ENCODE data around the gene IQCE.
"Not testable (repeated sequence)": the region's sequence is repeated elsewhere in the genome, so short reads cannot be mapped to it uniquely, and the experiment has no call there.

IQCE gene

DNA sequence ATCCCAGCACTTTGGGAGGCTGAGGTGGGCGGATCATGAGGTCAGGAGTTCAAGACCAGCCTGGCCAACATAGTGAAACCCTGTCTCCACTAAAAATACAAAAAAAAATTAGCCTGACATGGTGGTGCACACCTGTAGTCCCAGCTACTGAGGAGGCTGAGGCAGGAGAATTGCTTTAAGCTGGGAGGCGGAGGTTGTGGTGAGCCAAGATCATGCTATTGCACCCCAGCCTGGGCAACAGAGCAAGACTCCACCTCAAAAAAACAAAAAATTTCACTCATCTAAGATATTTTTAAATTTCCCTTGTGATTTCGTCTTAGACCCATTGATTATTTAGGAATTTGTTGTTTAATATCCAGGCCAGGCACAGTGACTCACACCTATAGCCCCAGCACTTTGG lies 5.2 kb downstream of the IQCE start:
- not testable (repeated sequence) for H3K4me1 ChIP-seq (ENCODE audit: control insufficient read depth, insufficient read depth, low read length, poor library complexity, severe bottlenecking); H3K9me3 ChIP-seq (ENCODE audit: control insufficient read depth, low read length); H3K4me3 ChIP-seq (ENCODE audit: extremely low read depth, insufficient read depth, low read length, poor library complexity, severe bottlenecking); H3K36me3 ChIP-seq (ENCODE audit: control insufficient read depth, insufficient read depth, low read length); H3K27ac ChIP-seq (ENCODE audit: low read depth, low read length, severe bottlenecking)
- WGBS, 2 experiments (ENCODE audit: insufficient coverage in 2 of 2), result 100% methylated on average over 1 of the region's 3 CpGs

DNA sequence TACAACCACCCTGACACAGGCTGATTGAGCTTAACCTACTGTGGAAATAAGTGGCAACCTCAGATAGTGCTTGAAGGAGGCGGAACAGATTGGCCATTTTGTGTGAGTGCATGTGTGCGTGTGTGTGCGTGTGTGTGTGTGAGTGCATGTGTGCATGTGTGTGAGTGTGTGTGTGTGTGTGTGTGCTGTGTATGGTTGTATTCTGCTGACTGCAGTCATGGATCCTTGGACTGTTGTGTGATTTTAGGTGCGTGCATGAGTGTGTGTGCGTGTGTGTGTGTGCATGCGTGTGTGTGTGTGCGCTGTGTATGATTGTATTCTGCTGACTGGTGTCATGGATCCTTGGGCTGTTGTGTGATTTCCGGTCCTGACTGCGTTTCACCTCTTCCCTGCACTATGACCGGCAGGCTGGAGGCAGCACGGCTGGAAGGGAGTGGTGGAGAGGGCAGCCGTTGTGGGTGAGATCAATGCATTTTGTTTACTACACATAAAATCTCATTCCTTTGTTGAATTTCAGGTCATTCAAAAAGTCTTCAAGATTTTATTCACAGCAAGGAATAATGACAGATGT lies 6.3 kb downstream of the IQCE start:
- Histone ChIP-seq H3K4me1 (ENCODE audit: control insufficient read depth, insufficient read depth, low read length, poor library complexity, severe bottlenecking) (no peaks in the 10 kb centered on the region), H3K27ac (ENCODE audit: low read depth, low read length, severe bottlenecking) (no peak overlapping the region), H3K9me3 (ENCODE audit: control insufficient read depth, low read length) (no peaks in the 10 kb centered on the region), H3K36me3 (ENCODE audit: control insufficient read depth, insufficient read depth, low read length) (peaks cover 3% of the 10 kb centered on the region), H3K4me3 (ENCODE audit: extremely low read depth, insufficient read depth, low read length, poor library complexity, severe bottlenecking) (no peak overlapping the region)
- 77 to 89% methylated on average over 5 to 7 of the region's 12 CpGs for WGBS, 2 experiments (ENCODE audit: insufficient coverage in 2 of 2)

DNA sequence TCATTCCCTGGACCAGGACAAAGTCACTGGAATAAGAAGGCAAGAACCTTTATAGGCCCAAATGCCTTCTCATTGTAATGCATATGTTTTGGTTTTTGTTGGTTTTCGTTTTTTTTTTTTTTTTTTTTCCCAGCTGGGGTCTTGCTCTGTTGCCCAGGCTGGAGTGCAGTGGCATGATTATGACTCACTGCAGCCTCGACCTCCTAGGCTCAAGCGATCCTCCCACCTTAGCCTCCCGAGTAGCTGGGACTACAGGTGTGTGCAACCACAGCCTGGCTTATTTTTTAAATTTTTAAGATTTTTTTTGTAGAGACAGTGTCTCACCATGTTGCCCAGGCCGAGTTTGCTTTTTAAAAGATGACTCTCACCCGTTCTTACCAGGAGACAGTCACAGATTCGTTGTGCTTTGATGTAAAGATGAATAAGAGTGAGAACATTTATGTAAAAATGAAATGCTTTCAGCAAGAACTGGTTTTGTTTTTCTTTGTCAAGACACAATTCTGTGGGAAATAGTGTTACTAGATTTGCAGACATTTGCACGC lies 7.6 kb downstream of the IQCE start:
- no peaks in the 10 kb centered on the region for H3K9me3 ChIP-seq (ENCODE audit: control insufficient read depth, low read length)
- no peak overlapping the region for H3K27ac ChIP-seq (ENCODE audit: low read depth, low read length, severe bottlenecking)
- H3K4me3 ChIP-seq (ENCODE audit: extremely low read depth, insufficient read depth, low read length, poor library complexity, severe bottlenecking), result no peak overlapping the region
- WGBS, 2 experiments (ENCODE audit: insufficient coverage in 2 of 2), result 90% methylated on average over 5 to 6 of the region's 8 CpGs
- H3K4me1 ChIP-seq (ENCODE audit: control insufficient read depth, insufficient read depth, low read length, poor library complexity, severe bottlenecking), result no peaks in the 10 kb centered on the region
- peaks cover 3% of the 10 kb centered on the region for H3K36me3 ChIP-seq (ENCODE audit: control insufficient read depth, insufficient read depth, low read length)

DNA sequence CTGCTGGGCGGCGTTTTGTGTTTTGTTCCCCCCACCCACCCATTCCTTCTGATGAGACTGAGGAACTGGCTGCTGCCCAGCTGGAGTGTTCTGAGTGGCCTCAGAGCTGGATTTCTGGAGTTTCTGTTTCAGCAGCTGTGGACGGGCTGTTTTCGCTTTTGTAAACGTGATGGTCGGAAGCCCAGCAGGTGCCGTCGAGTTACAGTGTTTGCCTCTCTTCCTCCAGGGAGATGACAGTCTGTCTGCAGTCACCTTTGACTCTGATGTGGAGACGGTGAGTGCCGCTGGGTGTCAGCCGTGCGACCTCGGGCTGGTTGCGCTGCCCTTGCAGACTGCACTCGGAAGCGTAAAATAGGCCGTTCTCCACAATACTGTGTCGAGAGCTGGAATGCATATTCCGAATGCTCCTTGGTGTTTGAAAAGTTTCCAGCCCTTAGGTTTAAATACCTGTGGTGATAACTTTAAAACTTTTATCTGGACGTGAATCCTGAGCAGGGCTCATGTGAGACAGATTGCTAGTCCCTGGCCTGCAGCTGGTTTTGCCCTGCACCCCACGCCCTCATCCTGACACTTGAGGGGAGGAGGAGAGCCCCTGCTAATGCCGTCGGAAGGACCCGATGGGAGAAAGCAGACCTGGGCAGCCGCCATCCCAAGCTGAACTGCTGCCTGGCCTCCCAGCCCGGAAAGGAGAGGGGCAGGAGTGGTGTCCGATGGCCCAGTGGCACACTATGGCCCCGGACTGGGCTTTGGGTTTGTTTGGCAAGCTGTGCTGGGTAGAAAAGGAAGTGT lies 8.3 kb downstream of the IQCE start:
- Histone ChIP-seq H3K9me3 (ENCODE audit: control insufficient read depth, low read length) (no peaks in the 10 kb centered on the region), H3K4me3 (ENCODE audit: extremely low read depth, insufficient read depth, low read length, poor library complexity, severe bottlenecking) (no peak overlapping the region), H3K36me3 (ENCODE audit: control insufficient read depth, insufficient read depth, low read length) (peaks cover 3% of the 10 kb centered on the region), H3K4me1 (ENCODE audit: control insufficient read depth, insufficient read depth, low read length, poor library complexity, severe bottlenecking) (peaks cover 5% of the 10 kb centered on the region), H3K27ac (ENCODE audit: low read depth, low read length, severe bottlenecking) (no peak overlapping the region)
- 73 to 77% methylated on average over 28 of the region's 28 CpGs for WGBS, 2 experiments (ENCODE audit: insufficient coverage in 2 of 2)

DNA sequence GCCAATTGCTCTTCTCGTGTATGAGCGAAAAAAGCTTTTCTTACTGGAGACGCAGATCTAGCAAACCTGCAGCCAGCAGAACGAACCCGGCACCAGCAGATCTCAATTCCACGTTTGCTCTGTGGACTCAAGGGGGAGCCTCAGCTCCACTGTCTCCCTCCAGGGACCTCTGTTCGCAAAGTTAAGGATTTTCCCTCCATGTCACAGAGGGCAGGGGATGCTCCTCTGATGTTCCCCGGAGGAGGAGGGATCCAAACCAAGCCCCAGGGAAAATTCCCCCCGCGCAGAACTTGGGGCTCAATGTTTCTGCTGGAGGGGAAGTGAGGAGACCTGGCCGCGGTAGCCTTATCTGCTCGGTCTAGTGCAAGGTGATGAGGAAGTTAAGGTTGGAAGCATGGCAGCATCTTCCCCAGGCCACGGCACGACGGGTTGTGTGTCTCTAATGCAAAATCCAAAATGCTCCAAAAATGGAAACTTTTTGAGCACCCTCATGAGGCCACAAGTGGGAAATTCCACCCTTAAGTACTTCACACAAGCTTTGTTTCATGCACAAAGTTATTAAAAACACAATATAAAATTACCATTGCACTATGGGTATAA lies 9.0 kb downstream of the IQCE start:
- Histone ChIP-seq H3K27ac (ENCODE audit: low read depth, low read length, severe bottlenecking) (no peak overlapping the region), H3K4me3 (ENCODE audit: extremely low read depth, insufficient read depth, low read length, poor library complexity, severe bottlenecking) (no peak overlapping the region), H3K9me3 (ENCODE audit: control insufficient read depth, low read length) (no peaks in the 10 kb centered on the region), H3K36me3 (ENCODE audit: control insufficient read depth, insufficient read depth, low read length) (peaks cover 3% of the 10 kb centered on the region), H3K4me1 (ENCODE audit: control insufficient read depth, insufficient read depth, low read length, poor library complexity, severe bottlenecking) (peaks cover 12% of the 10 kb centered on the region)
- WGBS, 2 experiments (ENCODE audit: insufficient coverage in 2 of 2), result 65 to 71% methylated on average over 15 of the region's 16 CpGs

DNA sequence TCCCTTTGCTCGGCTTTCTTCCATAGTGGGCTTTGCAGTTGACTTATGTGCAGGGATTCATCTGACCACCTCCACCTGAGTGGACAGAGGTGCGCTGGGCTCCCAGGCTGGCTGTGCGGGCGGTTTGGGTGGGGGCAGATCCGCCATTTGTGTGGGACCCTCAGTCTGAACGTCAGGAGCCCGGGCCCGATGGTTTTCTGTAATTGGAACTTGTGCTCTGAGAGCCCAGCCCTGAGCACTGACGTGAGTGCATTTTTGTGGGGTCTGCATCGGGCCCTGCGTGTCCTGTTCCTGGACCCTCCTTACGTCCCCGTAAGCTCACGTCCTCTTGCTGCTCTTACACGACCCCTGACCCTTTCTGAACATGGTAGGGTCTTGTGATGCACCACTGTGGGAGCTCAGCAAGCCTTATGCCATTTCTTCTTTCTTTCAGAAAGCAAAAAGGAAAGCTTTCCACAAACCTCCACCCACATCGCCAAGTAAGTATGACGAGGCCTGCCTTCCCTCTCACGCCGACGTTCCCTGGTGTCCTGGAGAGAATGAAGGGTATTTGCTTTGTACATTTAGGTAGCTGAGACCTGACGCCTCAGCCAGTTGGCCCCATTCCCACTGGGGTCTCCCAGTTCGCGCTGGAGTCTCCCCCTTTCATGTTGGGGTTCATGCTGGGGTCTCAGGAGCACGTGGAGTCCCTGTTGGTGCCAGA lies 9.9 kb downstream of the IQCE start:
- WGBS, 2 experiments (ENCODE audit: insufficient coverage in 2 of 2), result 91 to 95% methylated on average over 18 to 19 of the region's 24 CpGs

DNA sequence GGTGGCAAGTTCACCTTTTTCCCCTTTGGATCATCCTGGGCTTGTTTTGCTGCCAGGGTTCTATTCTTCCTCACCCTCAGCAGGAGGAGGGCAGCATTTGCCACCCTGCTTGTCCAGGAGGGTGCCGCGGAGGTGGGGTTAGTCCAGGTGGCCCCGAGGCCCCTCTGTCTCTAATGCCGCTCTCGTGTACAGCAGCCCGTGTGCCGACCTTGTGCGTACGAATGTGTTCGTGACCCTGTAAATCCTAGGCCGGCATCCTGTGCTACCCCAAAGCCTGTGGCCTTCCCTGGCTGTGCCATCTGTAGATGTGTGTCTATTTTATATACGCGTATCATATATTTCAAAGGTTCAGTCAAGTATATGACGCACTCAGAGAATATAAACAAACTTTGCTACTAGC lies 10.6 kb downstream of the IQCE start:
- Histone ChIP-seq H3K4me3 (ENCODE audit: extremely low read depth, insufficient read depth, low read length, poor library complexity, severe bottlenecking) (no peak overlapping the region), H3K36me3 (ENCODE audit: control insufficient read depth, insufficient read depth, low read length) (peaks cover 10% of the 10 kb centered on the region), H3K9me3 (ENCODE audit: control insufficient read depth, low read length) (no peaks in the 10 kb centered on the region), H3K27ac (ENCODE audit: low read depth, low read length, severe bottlenecking) (no peak overlapping the region), H3K4me1 (ENCODE audit: control insufficient read depth, insufficient read depth, low read length, poor library complexity, severe bottlenecking) (peaks cover 15% of the 10 kb centered on the region)
- WGBS, 2 experiments (ENCODE audit: insufficient coverage in 2 of 2), result 95 to 98% methylated on average over 11 of the region's 14 CpGs

More for the DNA sequence above, 9.9 kb downstream of the IQCE start:
- Histone ChIP-seq H3K36me3 (ENCODE audit: control insufficient read depth, insufficient read depth, low read length) (peaks cover 4% of the 10 kb centered on the region), H3K4me3 (ENCODE audit: extremely low read depth, insufficient read depth, low read length, poor library complexity, severe bottlenecking) (no peak overlapping the region), H3K9me3 (ENCODE audit: control insufficient read depth, low read length) (no peaks in the 10 kb centered on the region), H3K4me1 (ENCODE audit: control insufficient read depth, insufficient read depth, low read length, poor library complexity, severe bottlenecking) (peaks cover 15% of the 10 kb centered on the region), H3K27ac (ENCODE audit: low read depth, low read length, severe bottlenecking) (no peak overlapping the region)

DNA sequence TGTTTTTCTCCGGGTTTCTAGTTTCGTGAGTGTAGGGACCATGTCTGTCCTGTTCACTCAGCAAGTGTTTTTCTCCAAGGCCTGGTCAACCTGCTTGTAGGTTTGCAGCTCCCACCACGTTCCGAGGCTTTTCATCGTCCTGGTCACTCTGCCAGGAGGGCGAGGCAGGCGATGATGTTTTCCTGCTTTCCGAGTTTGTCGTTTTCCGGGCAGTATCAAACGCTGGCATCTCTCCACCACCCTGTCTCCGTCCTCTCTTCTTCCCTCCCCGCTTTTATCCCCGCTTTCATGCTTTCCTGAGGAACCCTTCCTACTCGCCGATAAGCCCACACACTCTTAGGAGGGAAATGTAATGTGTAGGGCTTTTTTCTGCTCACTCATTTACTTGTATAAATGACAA lies 11.2 kb downstream of the IQCE start:
- H3K9me3 ChIP-seq (ENCODE audit: control insufficient read depth, low read length), result no peaks in the 10 kb centered on the region
- peaks cover 10% of the 10 kb centered on the region for H3K36me3 ChIP-seq (ENCODE audit: control insufficient read depth, insufficient read depth, low read length)
- H3K4me3 ChIP-seq (ENCODE audit: extremely low read depth, insufficient read depth, low read length, poor library complexity, severe bottlenecking), result no peak overlapping the region
- H3K4me1 ChIP-seq (ENCODE audit: control insufficient read depth, insufficient read depth, low read length, poor library complexity, severe bottlenecking), result peaks cover 15% of the 10 kb centered on the region
- H3K27ac ChIP-seq (ENCODE audit: low read depth, low read length, severe bottlenecking), result no peak overlapping the region
- 93 to 98% methylated on average over 10 to 12 of the region's 16 CpGs for WGBS, 2 experiments (ENCODE audit: insufficient coverage in 2 of 2)

DNA sequence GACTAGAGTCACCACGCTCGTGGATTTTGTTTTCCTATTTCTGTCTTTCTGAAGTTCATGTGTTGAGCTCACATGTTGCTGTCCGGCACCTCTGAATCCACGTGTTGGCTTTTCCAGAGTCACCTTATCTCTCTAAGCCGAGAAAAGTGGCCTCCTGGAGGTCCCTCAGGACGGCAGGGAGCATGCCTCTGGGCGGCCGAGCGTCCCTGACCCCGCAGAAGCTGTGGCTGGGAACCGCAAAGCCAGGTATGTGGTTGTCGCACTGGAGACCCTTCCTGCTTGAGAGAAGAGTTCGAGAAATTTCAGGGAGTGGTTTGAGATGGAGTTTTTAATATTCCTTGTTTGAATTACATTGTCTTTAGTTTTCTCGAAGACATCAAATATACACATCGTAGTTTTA lies 12.6 kb downstream of the IQCE start:
- no peak overlapping the region for H3K27ac ChIP-seq (ENCODE audit: low read depth, low read length, severe bottlenecking)
- peaks cover 15% of the 10 kb centered on the region for H3K4me1 ChIP-seq (ENCODE audit: control insufficient read depth, insufficient read depth, low read length, poor library complexity, severe bottlenecking)
- peaks cover 10% of the 10 kb centered on the region for H3K36me3 ChIP-seq (ENCODE audit: control insufficient read depth, insufficient read depth, low read length)
- WGBS, 2 experiments (ENCODE audit: insufficient coverage in 2 of 2), result 92 to 97% methylated on average over 14 of the region's 15 CpGs
- no peaks in the 10 kb centered on the region for H3K9me3 ChIP-seq (ENCODE audit: control insufficient read depth, low read length)
- H3K4me3 ChIP-seq (ENCODE audit: extremely low read depth, insufficient read depth, low read length, poor library complexity, severe bottlenecking), result no peak overlapping the region

DNA sequence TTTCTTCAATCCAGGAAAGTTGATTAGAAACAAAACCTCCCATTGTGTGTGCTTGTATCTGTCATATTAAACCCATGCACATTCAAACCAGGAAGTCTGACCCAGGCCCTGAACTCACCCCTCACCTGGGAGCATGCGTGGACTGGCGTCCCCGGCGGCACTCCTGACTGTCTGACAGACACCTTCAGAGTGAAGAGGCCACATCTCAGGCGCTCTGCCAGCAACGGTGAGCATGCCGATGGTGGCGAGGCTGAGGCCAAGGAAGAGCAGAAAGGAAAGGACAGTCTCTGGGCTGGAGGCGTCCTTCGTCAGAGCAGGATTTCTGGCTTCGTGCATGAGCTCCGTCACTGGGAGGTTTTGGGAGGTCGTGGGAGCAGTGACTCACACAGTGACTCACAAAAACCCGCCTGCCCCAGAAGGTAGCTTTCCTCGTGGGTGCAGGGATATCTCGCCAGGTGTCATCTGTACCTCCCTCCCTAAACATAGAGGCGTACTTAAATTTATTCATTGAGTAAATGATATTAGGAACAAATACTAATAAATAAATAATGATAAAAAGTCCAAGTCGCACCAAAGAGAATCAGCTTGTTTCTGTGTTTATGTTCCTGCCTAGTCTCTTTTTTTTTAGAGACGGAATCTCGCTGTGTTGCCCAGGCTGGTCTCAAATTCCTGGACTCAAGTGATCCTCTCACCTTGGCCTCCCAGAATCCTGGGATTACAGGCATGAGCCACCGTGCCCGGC lies 13.5 kb downstream of the IQCE start:
- peak overlapping the region; percentile 26 for H3K27ac ChIP-seq (ENCODE audit: low read depth, low read length, severe bottlenecking)
- 86 to 87% methylated on average over 16 to 19 of the region's 22 CpGs for WGBS, 2 experiments (ENCODE audit: insufficient coverage in 2 of 2)
- H3K4me1 ChIP-seq (ENCODE audit: control insufficient read depth, insufficient read depth, low read length, poor library complexity, severe bottlenecking), result peaks cover 15% of the 10 kb centered on the region

More for the DNA sequence above, 13.5 kb downstream of the IQCE start:
- Histone ChIP-seq H3K4me3 (ENCODE audit: extremely low read depth, insufficient read depth, low read length, poor library complexity, severe bottlenecking) (no peak overlapping the region), H3K36me3 (ENCODE audit: control insufficient read depth, insufficient read depth, low read length) (peaks cover 10% of the 10 kb centered on the region), H3K9me3 (ENCODE audit: control insufficient read depth, low read length) (no peaks in the 10 kb centered on the region)

Data from mesodermal cell (in vitro differentiated cells).